ENCODE measurements around the gene GCH1. TPM values are rescaled to one million over a fixed set of nuclear protein-coding genes. Genes with fewer than 3 reads are reported as not detected.

The GCH1 gene
- total RNA-seq, 1 donor = 9.1 TPM

- H3K4me3 ChIP-seq (ENCODE audit: low read depth, low read length) = no peak overlapping the region
- TF ChIP-seq, protein P1, sequence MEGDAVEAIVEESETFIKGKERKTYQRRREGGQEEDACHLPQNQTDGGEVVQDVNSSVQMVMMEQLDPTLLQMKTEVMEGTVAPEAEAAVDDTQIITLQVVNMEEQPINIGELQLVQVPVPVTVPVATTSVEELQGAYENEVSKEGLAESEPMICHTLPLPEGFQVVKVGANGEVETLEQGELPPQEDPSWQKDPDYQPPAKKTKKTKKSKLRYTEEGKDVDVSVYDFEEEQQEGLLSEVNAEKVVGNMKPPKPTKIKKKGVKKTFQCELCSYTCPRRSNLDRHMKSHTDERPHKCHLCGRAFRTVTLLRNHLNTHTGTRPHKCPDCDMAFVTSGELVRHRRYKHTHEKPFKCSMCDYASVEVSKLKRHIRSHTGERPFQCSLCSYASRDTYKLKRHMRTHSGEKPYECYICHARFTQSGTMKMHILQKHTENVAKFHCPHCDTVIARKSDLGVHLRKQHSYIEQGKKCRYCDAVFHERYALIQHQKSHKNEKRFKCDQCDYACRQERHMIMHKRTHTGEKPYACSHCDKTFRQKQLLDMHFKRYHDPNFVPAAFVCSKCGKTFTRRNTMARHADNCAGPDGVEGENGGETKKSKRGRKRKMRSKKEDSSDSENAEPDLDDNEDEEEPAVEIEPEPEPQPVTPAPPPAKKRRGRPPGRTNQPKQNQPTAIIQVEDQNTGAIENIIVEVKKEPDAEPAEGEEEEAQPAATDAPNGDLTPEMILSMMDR (IDR thresholded peaks at IDR 0.05; ENCODE audit: insufficient read depth, low read depth, low read length) = no peak
- no peak for DNase-seq (ENCODE audit: low read depth)
These were observed 105.7 kb downstream of the GCH1 start for GRCh38 chr14:54796961-54797360.

DNA sequence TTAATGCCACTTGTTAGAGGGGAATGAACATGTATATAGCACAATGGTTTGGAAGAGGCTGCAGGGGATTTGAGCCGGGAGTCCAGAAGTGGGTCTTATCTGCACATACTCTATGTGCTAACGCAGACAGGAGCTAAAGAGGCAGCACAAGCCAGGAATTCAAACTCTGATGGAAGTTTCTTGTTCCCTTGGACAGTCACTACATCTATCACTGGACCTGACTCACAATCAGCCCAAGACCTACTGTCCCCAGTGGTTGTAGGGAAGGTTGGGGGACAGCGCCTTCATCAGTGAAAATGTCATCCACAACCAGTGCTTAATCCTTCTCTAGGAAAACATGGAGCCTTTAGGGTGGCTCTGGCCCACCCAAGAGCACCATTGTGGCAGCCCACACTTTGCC lies 107.8 kb downstream of the GCH1 start:
- no peak overlapping the region for H3K4me3 ChIP-seq (ENCODE audit: low read depth, low read length)
- DNase-seq (ENCODE audit: low read depth) = no peak
- TF ChIP-seq, protein P1 (IDR thresholded peaks at IDR 0.05; ENCODE audit: insufficient read depth, low read depth, low read length) = no peak

DNA sequence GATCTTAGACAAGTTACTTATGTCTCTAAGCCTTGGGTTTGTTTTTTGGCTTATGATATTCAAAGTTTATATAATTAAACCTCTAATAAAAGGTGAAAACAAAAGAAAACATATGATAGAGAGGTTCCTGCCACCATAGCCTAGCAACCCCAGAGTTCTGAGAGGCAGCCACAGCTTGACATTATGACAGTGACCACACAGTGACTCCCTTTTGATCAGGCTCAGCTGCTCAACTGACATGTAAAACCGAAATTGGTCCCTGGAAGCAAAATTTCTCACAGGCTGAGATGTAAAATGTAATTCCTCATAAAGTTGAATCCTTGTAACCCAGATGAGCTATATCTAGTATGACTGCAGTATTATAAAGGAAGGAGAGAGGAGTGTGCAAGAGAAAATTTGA lies 108.5 kb downstream of the GCH1 start:
- no peak for DNase-seq (ENCODE audit: low read depth)
- H3K4me3 ChIP-seq (ENCODE audit: low read depth, low read length) = no peak overlapping the region
- TF ChIP-seq, protein P1 (IDR thresholded peaks at IDR 0.05; ENCODE audit: insufficient read depth, low read depth, low read length) = no peak

DNA sequence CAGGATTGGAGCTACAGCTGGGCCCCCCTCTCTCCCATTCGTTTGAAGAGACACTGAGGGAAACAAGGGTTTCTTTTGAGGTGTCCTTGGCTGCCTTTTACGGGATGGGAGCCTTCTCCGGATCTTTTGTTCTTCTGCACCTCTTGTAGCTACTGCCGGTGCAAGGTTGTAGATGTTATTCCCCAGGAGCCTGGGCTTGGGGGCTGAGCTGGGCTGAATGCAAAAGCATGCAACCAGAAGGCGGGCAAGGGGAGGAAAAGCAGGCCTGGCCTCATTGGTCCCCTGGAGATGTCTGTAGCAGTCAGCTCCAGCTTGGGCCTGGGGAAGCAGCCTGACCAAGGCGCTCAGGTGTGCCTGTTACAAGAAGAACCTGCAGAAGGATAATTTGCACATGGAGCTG lies 110.3 kb downstream of the GCH1 start:
- DNase-seq (ENCODE audit: low read depth) = no peak
- H3K4me3 ChIP-seq (ENCODE audit: low read depth, low read length) = no peak overlapping the region
- TF ChIP-seq, protein P1 (IDR thresholded peaks at IDR 0.05; ENCODE audit: insufficient read depth, low read depth, low read length) = no peak

Small RNAs within 50 kb of the gene (small RNA-seq; reads per million reads assigned to genes)
- gene MIR4308 (not detected), gene RNU6ATAC9P (not detected)

Other genes starting within 250 kb of the GCH1 start
- 9.0 and 14.2 TPM in 2 replicates for gene WDHD1, start 124.3 kb upstream of the GCH1 start, total RNA-seq
- gene SOCS4, start 124.4 kb upstream of the GCH1 start, total RNA-seq = 16.1 and 26.8 TPM in 2 replicates
- gene MAPK1IP1L, start 148.8 kb upstream of the GCH1 start, total RNA-seq = 36.1 and 49.2 TPM in 2 replicates
- gene LGALS3, start 226.4 kb upstream of the GCH1 start, total RNA-seq = 120 and 198 TPM in 2 replicates

All from fibroblast of villous mesenchyme (primary cell).